ENCODE measurements around the gene ATP2B3. TPM values are rescaled to one million over a fixed set of nuclear protein-coding genes. Genes with fewer than 3 reads are reported as not detected.

The ATP2B3 gene
- total RNA-seq, 4 donors from 2014 or later, result under 0.01 to 0.33 (median 0.21) TPM

DNA sequence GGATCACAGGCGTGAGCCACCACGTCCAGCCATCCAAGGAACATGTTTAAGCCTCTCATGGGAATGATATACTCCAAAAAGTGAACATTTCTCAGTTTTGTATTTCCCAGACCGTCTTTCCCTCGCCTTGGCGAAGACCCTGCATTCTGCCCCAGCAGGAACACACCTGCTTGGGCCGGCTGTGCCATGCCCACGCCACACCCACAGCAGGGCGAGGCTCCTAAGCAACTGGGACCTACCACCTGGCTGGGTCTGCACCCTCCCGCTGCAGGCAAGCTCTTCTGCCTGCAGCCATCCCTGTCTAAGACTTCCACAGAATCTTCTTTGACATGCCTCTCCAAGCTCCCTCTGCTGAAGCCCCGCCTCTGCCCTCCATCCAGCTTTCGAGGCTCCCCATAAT is 77.9 kb downstream of the ATP2B3 start:
- H3K9me3 ChIP-seq, result peaks cover 0 to 5% (median 0%) of the 10 kb centered on the region in 4 donors
- no peaks in the 10 kb centered on the region for H3K27me3 ChIP-seq
- TF ChIP-seq, protein P1, sequence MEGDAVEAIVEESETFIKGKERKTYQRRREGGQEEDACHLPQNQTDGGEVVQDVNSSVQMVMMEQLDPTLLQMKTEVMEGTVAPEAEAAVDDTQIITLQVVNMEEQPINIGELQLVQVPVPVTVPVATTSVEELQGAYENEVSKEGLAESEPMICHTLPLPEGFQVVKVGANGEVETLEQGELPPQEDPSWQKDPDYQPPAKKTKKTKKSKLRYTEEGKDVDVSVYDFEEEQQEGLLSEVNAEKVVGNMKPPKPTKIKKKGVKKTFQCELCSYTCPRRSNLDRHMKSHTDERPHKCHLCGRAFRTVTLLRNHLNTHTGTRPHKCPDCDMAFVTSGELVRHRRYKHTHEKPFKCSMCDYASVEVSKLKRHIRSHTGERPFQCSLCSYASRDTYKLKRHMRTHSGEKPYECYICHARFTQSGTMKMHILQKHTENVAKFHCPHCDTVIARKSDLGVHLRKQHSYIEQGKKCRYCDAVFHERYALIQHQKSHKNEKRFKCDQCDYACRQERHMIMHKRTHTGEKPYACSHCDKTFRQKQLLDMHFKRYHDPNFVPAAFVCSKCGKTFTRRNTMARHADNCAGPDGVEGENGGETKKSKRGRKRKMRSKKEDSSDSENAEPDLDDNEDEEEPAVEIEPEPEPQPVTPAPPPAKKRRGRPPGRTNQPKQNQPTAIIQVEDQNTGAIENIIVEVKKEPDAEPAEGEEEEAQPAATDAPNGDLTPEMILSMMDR (IDR thresholded peaks at IDR 0.05), result no peak
- no peak for TF ChIP-seq POLR2AphosphoS5 (IDR thresholded peaks at IDR 0.05)
- H3K36me3 ChIP-seq, result peaks cover 10 to 58% (median 46%) of the 10 kb centered on the region in 4 donors
- WGBS, result 97% methylated on average over 11 of the region's 11 CpGs
- H3K4me1 ChIP-seq, result peaks cover 11 to 29% (median 22%) of the 10 kb centered on the region in 4 donors
- no peak for DNase-seq (ENCODE audit: extremely low spot score)
- intact Hi-C loops (cut with DNase I), result no loop called here
- H3K4me3 ChIP-seq, result no peak overlapping the region
- no peak overlapping the region for H3K27ac ChIP-seq (replicated peaks in 1 of 4)

DNA sequence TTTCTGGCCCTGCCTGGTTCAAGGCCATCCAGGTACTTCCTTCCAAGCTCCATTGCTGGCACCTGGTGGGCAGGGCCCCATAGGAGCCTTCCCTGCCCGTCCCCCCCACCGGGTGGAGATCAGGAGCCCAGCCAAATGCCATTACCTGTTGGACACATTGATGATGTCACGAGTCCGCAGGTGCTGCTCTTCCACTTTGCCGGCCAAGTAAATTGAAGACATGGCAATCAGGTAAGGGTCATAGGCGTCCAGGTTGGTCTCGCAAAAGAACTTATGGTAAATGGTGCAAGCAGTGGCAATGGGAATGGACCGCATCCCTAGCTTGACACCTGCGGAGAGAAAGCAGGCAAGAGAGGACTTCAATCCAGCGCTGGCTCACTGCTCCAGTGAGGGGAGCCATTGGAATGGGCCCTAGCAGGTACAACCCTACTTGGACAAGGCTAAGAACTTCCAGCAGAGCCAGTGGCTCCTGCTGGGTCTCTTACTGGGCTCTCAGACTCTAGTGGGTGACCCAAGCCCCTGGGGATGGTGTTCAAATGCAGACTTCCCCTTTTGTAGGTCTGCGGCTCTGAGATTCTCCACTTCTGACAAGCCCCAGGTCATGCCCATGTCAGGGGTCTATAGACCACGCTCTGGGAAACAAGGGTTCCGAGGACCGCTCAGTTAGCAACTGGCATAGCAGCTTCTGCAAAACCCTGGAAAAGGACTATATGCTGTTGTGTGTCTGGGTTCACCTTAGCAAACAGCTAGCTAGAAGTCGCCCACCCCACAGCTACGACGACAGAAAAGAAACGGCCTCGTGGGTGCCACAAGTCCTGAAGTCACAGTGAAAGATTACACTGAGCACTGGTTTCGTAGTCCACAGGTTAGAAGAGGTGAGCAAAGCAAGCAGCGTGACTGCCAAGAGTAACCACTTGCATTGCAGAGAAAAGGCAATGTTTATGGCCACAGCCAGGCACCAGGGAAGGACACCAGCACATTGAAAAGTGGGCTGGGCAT is 78.7 kb downstream of the ATP2B3 start:
- DNase-seq (ENCODE audit: extremely low spot score), result no peak
- intact Hi-C loops (cut with DNase I), result no loop called here
- Histone ChIP-seq H3K4me1 (peaks cover 13 to 37% (median 27%) of the 10 kb centered on the region in 4 donors), H3K9me3 (peaks cover 0 to 5% (median 0%) of the 10 kb centered on the region in 4 donors), H3K27me3 (no peaks in the 10 kb centered on the region), H3K4me3 (no peak overlapping the region), H3K27ac (replicated peaks in 1 of 4) (no peak overlapping the region), H3K36me3 (peaks cover 10 to 50% (median 38%) of the 10 kb centered on the region in 4 donors)
- 85% methylated on average over 17 of the region's 21 CpGs for WGBS
- TF ChIP-seq, protein P1 (IDR thresholded peaks at IDR 0.05), result no peak
- TF ChIP-seq POLR2A (IDR thresholded peaks at IDR 0.05; ENCODE audit: low read depth) (no peak), POLR2AphosphoS5 (IDR thresholded peaks at IDR 0.05) (no peak), EP300 (IDR thresholded peaks at IDR 0.05) (no peak)

DNA sequence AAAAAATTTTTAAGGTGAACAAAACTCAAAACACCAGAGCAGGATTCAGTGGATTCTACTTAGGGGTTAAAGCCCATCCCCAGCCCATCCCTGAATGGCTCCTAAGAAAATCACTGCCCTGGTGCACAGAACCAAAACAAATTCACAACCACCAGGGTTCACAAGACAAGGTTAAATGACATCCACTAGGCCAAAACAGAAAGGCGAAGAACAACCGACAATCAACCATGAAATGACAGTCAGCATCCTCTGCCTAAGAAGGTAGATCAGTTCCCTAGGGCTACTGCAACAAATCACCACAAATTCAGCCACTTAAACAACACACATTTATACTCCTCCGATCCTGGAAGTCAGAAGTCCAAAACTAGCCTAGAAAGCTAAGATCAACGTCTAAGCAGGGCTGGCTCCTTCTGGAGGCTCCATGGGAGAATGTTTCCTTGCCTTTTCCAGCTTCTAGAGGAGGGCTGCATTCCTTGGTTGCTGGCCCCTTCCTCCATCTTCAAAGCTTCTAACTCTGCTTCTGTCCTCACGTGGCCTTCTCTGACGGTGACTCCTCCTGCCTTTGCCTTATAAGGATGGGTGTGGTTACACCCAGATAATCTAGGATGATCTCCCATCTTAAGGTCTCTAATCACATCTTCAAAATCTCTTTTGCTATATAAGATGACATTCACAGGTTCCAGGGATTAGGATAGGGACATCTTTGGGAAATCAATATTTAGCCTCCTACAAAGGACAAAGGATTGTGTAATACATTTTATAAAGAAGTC is 79.7 kb downstream of the ATP2B3 start:
- H3K27me3 ChIP-seq, result no peaks in the 10 kb centered on the region
- WGBS, result 80% methylated on average over 6 of the region's 6 CpGs
- TF ChIP-seq POLR2A (IDR thresholded peaks at IDR 0.05; ENCODE audit: low read depth) (no peak), POLR2AphosphoS5 (IDR thresholded peaks at IDR 0.05) (no peak), EP300 (IDR thresholded peaks at IDR 0.05) (no peak)
- TF ChIP-seq, protein P1 (IDR thresholded peaks at IDR 0.05), result no peak
- H3K9me3 ChIP-seq, result peaks cover 0 to 5% (median 0%) of the 10 kb centered on the region in 4 donors
- H3K4me1 ChIP-seq, result peaks cover 13 to 38% (median 27%) of the 10 kb centered on the region in 4 donors
- intact Hi-C loops (cut with DNase I), result no loop called here
- H3K27ac ChIP-seq (replicated peaks in 1 of 4), result no peak overlapping the region
- DNase-seq (ENCODE audit: extremely low spot score), result no peak
- H3K4me3 ChIP-seq, result no peak overlapping the region
- H3K36me3 ChIP-seq, result peaks cover 10 to 40% (median 28%) of the 10 kb centered on the region in 4 donors

DNA sequence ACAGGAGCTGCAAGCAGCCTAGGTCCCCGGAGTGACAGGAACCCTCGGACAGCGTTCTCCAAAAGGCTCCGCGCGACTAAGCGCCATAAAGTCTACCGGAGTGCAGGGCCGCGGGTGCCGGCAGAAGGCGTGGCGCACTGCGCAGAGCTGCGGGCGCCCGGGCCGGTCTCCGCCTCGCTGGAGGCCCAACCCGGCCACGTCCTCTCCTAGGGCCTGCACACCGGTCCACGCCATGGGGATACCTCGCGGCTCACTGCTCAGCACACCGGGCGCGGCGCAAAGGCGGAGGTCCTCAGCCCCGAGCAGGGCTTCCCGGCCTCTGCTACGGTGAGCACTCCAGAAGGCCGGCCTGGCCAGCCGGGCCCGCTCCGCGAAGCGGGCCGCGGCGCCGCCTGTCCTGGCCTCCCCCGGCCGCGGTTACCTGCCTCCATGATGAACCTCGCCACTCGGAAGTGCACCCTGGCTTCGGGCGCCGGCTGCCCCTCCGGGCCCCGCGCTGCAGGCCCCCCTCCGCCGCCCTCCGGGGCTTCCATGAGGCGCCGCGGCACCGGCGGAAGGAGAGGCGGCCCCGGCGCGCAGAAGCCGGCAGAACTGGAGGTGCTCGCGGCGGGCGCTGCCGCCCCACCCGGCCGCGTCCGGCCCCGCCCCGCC is 81.2 kb downstream of the ATP2B3 start, which contains the start of gene CCNQ:
CCNQ (minus strand) TSS at position 599 of the 651 bp plus-strand sequence; CDS start at position 533, 66 bp downstream.
- intact Hi-C loops (cut with DNase I), result no loop called here
- H3K27ac ChIP-seq (replicated peaks in 1 of 4), result peak within 1 kb of the TSS; percentile 74 to 86 (median 80)
- TF ChIP-seq POLR2A (IDR thresholded peaks at IDR 0.05; ENCODE audit: low read depth) (no peak), POLR2AphosphoS5 (IDR thresholded peaks at IDR 0.05) (peak in 1 of 2 donors; percentile 54)
- 42% methylated on average over 5 of the region's 79 CpGs for WGBS
- DNase-seq (ENCODE audit: extremely low spot score), result no peak
- no peaks in the 10 kb centered on the region for H3K27me3 ChIP-seq
- H3K4me3 ChIP-seq, result peak within 1 kb of the TSS; percentile 63 to 82 (median 73)
- peaks cover 10 to 25% (median 19%) of the 10 kb centered on the region in 4 donors for H3K36me3 ChIP-seq
- H3K9me3 ChIP-seq, result peaks cover 0 to 5% (median 0%) of the 10 kb centered on the region in 4 donors
- H3K4me1 ChIP-seq, result peaks cover 10 to 31% (median 23%) of the 10 kb centered on the region in 4 donors
